Activated naive CD4-positive, alpha-beta T cell treated with anti-CD3 and anti-CD28 coated beads for 36 hours (primary cell): Measurements from ENCODE around the gene CHRNB1. TPM values are rescaled to one million over a fixed set of nuclear protein-coding genes. Genes with fewer than 3 reads are reported as not detected.
A peak's percentile ranks its signal among the peaks of the same experiment; 100 is the strongest.
"Not testable (repeated sequence)": the region's sequence is repeated elsewhere in the genome, so short reads cannot be mapped to it uniquely, and the experiment has no call there.

Experiments
- CTCF ChIA-PET: fragments of 350-600 bp; sonication (Branson Sonifier 250); formaldehyde crosslinking; loops from one replicate; lab custom pipeline; 2021; ENCODE audit warnings: antibody characterized with exemption; lab: Charles Lee
- DNase-seq: peaks from one replicate; pipeline ENCODE4 v3.0.0-alpha.2; 2020
- H3K27ac Mint-ChIP-seq: one replicate; pipeline ENCODE4 v1.8.0; 2021; ENCODE audit warnings: mild to moderate bottlenecking, mixed read lengths
- H3K27me3 Mint-ChIP-seq: one replicate; pipeline ENCODE4 v1.8.0; 2021; ENCODE audit warnings: low read depth, mixed read lengths
- H3K36me3 Mint-ChIP-seq: one replicate; pipeline ENCODE4 v1.8.0; 2021; ENCODE audit warnings: low read depth, mixed read lengths
- H3K4me1 Mint-ChIP-seq: one replicate; pipeline ENCODE4 v1.8.0; 2021; ENCODE audit warnings: low read depth, mixed read lengths
- H3K4me3 Mint-ChIP-seq: one replicate; pipeline ENCODE4 v1.8.0; 2021; ENCODE audit warnings: mild to moderate bottlenecking, moderate library complexity, mixed read lengths
- H3K9me3 Mint-ChIP-seq: one replicate; pipeline ENCODE4 v1.8.0; 2021; ENCODE audit warnings: mixed read lengths
- intact Hi-C: fragments of 100-400 bp; cut with micrococcal nuclease; formaldehyde crosslinking; loops from one replicate; pipeline ENCODE4 v1.15.1; 2023
- total RNA-seq, 2 experiments: library from RNA; stranded (reverse); gene quantifications; one replicate each; pipeline ENCODE4 v1.2.3, GENCODE V29; 2021

CHRNB1 gene
- total RNA-seq, 2 experiments from 2014 or later, result 5.1 to 5.9 TPM

DNA sequence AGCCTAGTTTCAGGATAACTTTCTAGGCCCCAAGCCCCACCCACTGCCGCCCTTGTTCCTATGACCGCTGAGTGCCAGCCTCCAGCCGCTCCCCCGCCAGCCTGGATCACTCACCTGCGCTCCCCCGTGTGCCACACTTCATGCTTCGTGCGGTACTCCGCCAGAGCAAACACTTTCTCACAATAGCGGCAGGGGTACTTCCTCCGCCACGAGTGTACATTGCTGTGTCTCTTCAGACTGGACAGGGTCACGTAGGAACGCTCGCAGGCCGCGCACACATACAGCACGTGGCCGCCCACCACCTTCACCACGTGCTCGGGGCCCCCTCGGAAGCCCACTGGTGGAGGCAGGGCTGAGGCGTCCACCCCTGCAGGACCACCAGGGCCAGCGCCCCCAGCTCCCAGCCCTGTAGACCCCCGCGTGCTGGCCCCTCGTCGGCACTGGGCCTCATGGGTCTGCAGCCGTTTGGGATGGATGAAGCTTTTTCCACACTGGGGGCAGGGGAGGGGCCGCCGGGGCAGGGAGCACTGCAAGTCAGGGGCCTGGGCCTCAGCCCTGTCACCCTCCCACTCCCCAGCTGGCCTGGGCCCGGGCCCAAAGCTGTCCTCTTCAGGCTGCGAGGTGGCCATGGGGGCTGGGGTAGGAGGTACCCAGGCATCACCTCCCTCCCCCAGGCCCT is 20.9 kb downstream of the CHRNB1 start:
- Mint-ChIP-seq H3K36me3 (peaks cover 3% of the 10 kb centered on the region), H3K27ac (no peak overlapping the region), H3K9me3 (no peaks in the 10 kb centered on the region), H3K4me1 (peaks cover 5% of the 10 kb centered on the region), H3K27me3 (no peaks in the 10 kb centered on the region), H3K4me3 (no peak overlapping the region)
- CTCF ChIA-PET, result no interaction called here
- intact Hi-C loops, result no loop called here
- DNase-seq, result no peak

DNA sequence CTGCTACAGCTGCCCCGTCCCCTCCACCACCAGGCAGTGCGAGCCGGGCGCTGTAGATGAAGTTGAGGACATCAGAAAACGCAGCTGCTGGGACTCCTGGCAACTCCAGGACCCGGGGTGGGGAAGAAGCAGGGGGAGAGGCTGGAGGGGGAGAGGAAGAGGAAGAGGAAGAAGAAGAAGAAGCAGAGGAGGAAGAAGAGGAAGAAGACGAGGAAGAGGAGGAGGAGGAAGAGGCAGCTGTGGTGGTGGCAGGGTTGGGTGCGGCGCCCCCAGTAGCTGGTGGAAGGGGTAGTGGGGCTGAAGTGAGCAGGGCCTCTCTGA is 21.4 kb downstream of the CHRNB1 start:
- H3K36me3 Mint-ChIP-seq, result peaks cover 3% of the 10 kb centered on the region

DNA sequence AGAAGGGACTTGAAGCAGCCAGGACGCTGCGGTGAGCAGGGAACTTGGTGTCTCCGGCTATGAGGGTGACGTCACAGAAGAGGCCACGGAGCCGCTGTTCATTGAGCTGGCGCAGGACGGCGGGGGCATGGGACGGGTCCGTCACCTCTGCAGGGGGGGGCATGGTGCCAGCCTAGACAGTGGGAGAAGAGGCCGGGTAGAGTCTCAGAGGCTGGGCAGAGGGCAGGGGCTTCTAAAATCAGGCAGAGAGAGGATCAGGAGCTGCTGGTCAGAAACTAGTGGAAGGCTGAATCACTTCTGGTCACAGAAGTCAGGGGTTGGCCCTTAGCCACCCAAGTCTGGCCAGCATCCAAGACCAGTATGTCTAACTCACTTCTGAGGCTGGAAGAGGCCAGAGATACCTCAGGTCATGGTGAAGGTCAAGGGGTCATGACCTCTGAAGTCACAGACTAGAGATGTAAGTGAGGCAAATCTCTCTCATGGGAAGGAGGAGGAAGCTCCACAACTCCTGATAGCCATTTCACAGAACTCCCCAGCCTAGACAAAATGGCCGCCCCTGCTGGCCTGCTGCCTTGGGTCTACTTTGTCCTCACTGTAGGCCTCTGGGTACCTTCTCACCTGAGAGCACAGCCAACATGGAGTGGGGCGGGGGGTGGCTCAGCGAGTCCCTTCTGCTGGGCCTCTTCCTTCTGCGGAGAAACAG is 21.9 kb downstream of the CHRNB1 start:
- peaks cover 8% of the 10 kb centered on the region for H3K4me1 Mint-ChIP-seq
- intact Hi-C loops, result no loop called here
- H3K4me3 Mint-ChIP-seq, result no peak overlapping the region
- DNase-seq, result no peak
- H3K27me3 Mint-ChIP-seq, result no peaks in the 10 kb centered on the region
- H3K36me3 Mint-ChIP-seq, result peaks cover 3% of the 10 kb centered on the region
- H3K27ac Mint-ChIP-seq, result peak overlapping the region; percentile 53
- CTCF ChIA-PET, result no interaction called here
- H3K9me3 Mint-ChIP-seq, result no peaks in the 10 kb centered on the region

More for the DNA sequence above, 21.4 kb downstream of the CHRNB1 start:
- Mint-ChIP-seq H3K27me3 (no peaks in the 10 kb centered on the region), H3K4me1 (peaks cover 5% of the 10 kb centered on the region), H3K4me3 (no peak overlapping the region), H3K27ac (no peak overlapping the region), H3K9me3 (no peaks in the 10 kb centered on the region)
- CTCF ChIA-PET, result no interaction called here
- intact Hi-C loops, result no loop called here
- no peak for DNase-seq

DNA sequence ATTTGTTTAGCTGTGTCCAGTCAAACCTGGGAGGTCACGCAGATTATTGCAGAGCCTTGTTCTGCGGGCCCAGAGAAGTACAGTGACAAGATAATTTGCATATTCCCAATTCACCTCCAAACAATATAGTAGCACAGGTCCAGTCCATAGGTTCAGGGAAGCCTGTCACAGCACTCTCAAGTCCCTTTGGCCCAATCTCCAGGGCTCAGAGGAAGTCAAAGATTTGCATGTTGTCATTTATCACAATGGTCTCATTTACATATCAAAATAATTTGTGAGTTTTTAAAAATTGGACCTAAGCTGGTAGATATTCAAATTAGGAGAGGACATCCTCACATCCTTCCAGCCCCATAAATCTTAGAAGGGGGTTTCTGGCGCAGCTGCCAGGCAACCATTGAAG is 22.6 kb downstream of the CHRNB1 start:
- H3K27me3 Mint-ChIP-seq, result no peaks in the 10 kb centered on the region
- no peak for DNase-seq
- CTCF ChIA-PET, result no interaction called here
- H3K4me3 Mint-ChIP-seq, result no peak overlapping the region
- H3K27ac Mint-ChIP-seq, result peak overlapping the region; percentile 5
- no peaks in the 10 kb centered on the region for H3K9me3 Mint-ChIP-seq
- peaks cover 11% of the 10 kb centered on the region for H3K4me1 Mint-ChIP-seq
- intact Hi-C loops, result no loop called here
- peaks cover 3% of the 10 kb centered on the region for H3K36me3 Mint-ChIP-seq

DNA sequence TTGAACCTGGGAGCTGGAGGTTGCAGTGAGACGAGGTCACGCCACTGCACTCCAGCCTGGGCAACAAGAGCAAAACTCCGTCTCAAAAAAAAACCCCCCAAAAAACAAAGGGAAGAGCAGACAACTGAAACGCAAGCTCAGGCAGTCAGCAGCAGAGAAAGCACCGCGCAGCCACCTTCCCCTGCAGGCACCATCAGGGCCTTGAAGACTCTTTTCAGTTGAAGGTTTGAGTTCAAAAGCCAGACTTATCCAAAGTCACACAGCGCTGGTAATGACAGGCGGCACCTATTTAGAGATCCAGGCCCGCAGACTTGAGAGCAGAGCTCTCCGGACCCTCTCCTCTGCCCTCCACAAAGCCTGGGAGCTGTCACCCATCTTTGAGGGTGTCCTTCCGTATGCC is 23.4 kb downstream of the CHRNB1 start:
- Mint-ChIP-seq H3K27ac (no peak overlapping the region), H3K4me3 (no peak overlapping the region), H3K27me3 (no peaks in the 10 kb centered on the region), H3K36me3 (peaks cover 3% of the 10 kb centered on the region), H3K4me1 (peaks cover 13% of the 10 kb centered on the region), H3K9me3 (no peaks in the 10 kb centered on the region)
- intact Hi-C loops, result no loop called here
- no peak for DNase-seq
- CTCF ChIA-PET, result interaction anchor here (0.6 kb wide), 1 partner anchor 728 kb away, joined by 3 read pairs; no protein-coding TSS in a partner anchor

DNA sequence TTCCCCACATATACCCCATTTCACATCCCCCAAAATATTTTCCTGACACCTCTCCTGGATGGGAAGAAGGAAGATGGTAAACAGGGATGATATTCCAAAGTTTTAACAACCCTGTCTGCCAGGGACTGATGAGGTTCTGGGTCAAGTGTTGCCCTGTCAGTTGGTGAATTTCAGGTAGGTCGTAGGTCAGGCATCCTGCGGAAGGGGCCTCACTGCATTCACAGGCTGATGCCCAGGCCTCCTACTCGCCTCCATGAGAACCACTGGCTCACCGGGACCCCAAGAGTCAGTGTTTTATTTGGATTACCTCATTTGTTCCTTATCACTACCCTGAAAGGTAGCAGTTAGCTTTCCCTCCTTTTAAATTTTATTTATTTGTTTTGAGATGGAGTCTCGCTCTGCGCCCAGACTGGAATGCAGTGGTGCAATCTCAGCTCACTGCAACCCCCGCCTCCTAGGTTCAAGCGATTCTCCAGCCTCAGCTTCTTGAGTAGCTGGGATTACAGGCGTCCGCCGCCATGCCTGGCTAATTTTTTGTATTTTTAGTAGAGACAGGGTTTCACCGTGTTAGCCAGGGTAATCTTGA is 24.0 kb downstream of the CHRNB1 start:
- Mint-ChIP-seq H3K4me3 (no peak overlapping the region), H3K9me3 (no peaks in the 10 kb centered on the region), H3K4me1 (peaks cover 16% of the 10 kb centered on the region), H3K27ac (no peak overlapping the region), H3K36me3 (peaks cover 3% of the 10 kb centered on the region), H3K27me3 (no peaks in the 10 kb centered on the region)
- intact Hi-C loops, result no loop called here
- DNase-seq, result no peak
- CTCF ChIA-PET, result interaction anchor here (0.6 kb wide), 1 partner anchor 727 kb away, joined by 3 read pairs; no protein-coding TSS in a partner anchor

DNA sequence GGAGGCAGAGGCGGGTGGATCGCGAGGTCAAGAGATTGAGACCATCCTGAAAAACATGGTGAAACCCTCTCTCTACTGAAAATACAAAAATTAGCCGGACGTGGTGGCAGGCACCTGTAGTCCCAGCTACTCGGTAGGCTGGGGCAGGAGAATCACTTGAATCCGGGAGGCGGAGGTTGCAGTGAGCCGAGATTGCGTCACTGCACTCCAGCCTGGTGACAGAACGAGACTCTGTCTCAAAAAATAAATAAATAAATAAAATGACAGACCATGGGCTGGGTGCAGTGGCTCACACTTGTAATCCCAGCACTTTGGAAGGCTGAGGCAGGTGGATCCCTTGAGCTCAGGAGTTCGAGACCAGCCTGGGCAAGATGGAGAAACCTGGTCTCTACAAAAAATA is 25.0 kb downstream of the CHRNB1 start:
- CTCF ChIA-PET, result interaction anchor here (0.9 to 1.1 kb wide), 3 partner anchors 10 to 114 kb away, joined by 3 to 5 read pairs (median 4); no protein-coding TSS in a partner anchor
- intact Hi-C loops, H3K9me3 Mint-ChIP-seq, DNase-seq, H3K27me3 Mint-ChIP-seq, H3K36me3 Mint-ChIP-seq, H3K4me3 Mint-ChIP-seq, H3K27ac Mint-ChIP-seq: not testable (repeated sequence)
- peaks cover 16% of the 10 kb centered on the region for H3K4me1 Mint-ChIP-seq

DNA sequence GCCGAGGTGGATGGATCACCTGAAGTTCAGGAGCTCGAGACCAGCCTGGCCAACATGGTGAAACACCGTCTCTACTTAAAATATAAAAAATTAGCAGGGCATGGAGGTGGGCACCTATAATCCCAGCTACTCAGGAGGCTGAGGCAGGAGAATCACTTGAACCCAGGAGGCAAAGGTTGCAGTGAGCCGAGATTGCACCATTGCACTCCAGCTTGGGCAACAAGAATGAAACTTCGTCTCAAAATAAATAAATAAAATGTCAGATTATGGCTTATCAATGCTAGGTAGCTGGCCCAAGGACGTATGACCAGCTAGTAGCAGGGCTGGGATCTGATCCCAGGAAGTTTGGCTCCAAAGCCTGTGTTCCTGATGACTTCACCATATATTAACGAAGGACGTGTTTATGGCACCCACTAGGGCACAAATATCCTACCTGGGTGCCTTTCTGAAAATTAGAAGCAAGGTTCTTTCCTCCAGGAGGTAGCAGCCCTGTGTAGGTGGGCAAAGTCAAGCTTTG is 25.7 kb downstream of the CHRNB1 start:
- intact Hi-C loops, H3K4me3 Mint-ChIP-seq, DNase-seq, H3K9me3 Mint-ChIP-seq, H3K27me3 Mint-ChIP-seq, H3K36me3 Mint-ChIP-seq, H3K27ac Mint-ChIP-seq: not testable (repeated sequence)
- CTCF ChIA-PET, result interaction anchor here (0.9 to 1.1 kb wide), 3 partner anchors 10 to 115 kb away, joined by 3 to 5 read pairs (median 4); no protein-coding TSS in a partner anchor
- peaks cover 19% of the 10 kb centered on the region for H3K4me1 Mint-ChIP-seq

DNA sequence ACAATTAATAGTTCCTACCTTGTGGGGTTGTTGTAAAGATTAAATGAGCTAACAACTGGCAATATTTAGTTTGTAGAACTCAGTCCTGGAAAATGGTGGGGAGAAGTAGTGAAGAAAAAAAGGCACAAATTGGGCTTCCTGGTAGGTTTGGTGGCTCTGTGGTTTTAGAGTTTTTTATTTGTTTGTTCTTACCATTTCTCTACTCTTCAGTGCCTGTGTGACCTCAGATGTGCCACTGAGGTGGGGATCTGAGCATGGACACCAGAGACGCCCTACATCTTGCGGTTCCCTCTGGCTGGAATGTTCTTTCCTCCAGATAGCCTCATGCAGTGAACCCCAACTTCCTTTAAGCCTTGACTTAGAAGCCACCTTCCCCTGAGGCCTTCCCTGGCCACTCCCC is 26.9 kb downstream of the CHRNB1 start:
- H3K36me3 Mint-ChIP-seq, result peaks cover under 1% of the 10 kb centered on the region
- intact Hi-C loops, result no loop called here
- H3K27ac Mint-ChIP-seq, result no peak overlapping the region
- CTCF ChIA-PET, result interaction anchor here (0.9 to 1.2 kb wide), 2 partner anchors 35 to 116 kb away, joined by 3 to 4 read pairs; no protein-coding TSS in a partner anchor
- H3K4me3 Mint-ChIP-seq, result no peak overlapping the region
- H3K4me1 Mint-ChIP-seq, result peaks cover 31% of the 10 kb centered on the region
- no peaks in the 10 kb centered on the region for H3K27me3 Mint-ChIP-seq
- no peak for DNase-seq
- H3K9me3 Mint-ChIP-seq, result no peaks in the 10 kb centered on the region

DNA sequence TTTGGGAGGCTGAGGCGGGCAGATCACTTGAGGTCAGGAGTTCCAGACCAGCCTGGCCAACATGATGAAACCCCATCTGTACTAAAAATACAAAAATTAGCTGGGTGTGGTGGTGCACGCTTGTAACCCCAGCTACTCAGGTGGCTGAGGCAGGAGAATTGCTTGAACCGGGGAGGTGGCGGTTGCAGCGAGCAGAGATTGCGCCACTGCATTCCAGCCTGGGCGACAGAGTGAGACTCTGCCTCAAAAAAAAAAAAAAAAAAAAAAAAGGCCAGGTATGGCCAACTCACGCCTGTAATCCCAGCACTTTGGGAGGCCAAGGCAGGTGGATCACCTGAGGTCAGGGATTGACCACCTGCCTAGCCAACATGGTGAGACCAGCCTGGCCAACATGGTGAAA is 29.9 kb downstream of the CHRNB1 start:
- H3K4me1 Mint-ChIP-seq, result peaks cover 47% of the 10 kb centered on the region
- DNase-seq, H3K36me3 Mint-ChIP-seq, H3K9me3 Mint-ChIP-seq, H3K4me3 Mint-ChIP-seq, CTCF ChIA-PET, H3K27ac Mint-ChIP-seq, H3K27me3 Mint-ChIP-seq: not testable (repeated sequence)
- intact Hi-C loops, result loop anchor here (5.0 kb wide), 1 partner anchor 458 kb away; the partner anchor contains the start of genes CNTROB and TRAPPC1

DNA sequence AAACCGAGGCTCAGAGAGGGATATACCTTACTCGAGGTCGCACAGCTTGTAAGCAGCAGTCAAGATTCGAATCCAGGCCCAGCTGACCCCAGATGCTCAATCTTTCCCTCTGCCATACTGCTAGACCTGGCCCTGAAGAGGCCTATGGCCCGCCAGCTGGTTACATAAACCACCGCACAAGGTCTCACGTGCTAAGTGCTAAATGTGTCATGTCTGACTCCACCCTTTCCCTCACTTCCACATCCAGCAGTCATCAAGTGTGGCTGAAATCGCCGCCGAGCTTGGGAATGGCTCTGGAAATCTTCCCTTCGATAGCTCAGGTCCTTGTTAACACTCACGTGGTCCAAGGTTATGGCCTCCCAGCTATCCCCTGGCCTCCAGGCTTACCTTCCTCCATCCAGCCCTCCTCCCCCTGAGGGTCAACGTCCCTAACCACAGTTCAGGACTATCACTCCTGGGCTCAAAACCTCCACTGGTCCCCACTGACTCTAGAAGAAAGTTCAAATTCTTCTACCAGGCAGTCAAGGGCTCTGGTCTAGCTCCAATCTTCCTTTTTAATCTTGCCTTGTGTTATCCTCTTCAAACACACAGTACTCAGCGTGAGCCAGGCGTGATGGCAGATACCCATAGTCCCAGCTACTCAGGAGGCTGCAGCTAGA is 31.0 kb downstream of the CHRNB1 start:
- H3K4me3 Mint-ChIP-seq, result no peak overlapping the region
- peak overlapping the region; percentile 67 for H3K27ac Mint-ChIP-seq
- CTCF ChIA-PET, result interaction anchor here (1.2 to 1.5 kb wide), 7 partner anchors 16 to 120 kb away, joined by 3 to 7 read pairs (median 5); partner anchors contain the start of gene TMEM95
- H3K36me3 Mint-ChIP-seq, result no peaks in the 10 kb centered on the region
- no peak for DNase-seq
- no peaks in the 10 kb centered on the region for H3K9me3 Mint-ChIP-seq
- H3K27me3 Mint-ChIP-seq, result no peaks in the 10 kb centered on the region
- intact Hi-C loops, result loop anchor here (5.0 kb wide), 1 partner anchor 456 kb away; the partner anchor contains the start of genes CNTROB and TRAPPC1
- H3K4me1 Mint-ChIP-seq, result peaks cover 54% of the 10 kb centered on the region

DNA sequence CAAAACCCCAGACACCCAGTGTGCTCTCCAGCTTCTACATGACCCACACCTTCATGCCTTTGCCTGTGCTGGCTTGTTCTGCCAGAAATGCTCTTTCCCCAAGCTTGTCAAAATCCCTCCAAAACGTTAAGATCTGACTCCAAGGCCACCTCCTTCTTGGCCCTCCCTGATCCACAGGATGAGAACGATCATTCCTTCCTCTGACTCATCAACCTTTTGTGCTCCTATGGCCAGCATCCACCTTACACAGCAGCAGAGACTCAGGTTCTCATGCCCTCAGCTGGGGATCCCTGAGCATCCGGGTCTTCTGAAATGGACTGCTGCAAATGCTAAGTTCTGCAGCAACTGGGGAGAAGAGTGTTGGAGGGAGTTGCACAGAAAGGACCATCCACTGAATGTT is 31.6 kb downstream of the CHRNB1 start:
- Mint-ChIP-seq H3K27ac (peak overlapping the region; percentile 67), H3K36me3 (no peaks in the 10 kb centered on the region), H3K4me1 (peaks cover 59% of the 10 kb centered on the region), H3K4me3 (no peak overlapping the region), H3K27me3 (no peaks in the 10 kb centered on the region), H3K9me3 (no peaks in the 10 kb centered on the region)
- CTCF ChIA-PET, result interaction anchor here (1.2 to 1.5 kb wide), 8 partner anchors 16 to 121 kb away, joined by 3 to 7 read pairs (median 5); partner anchors contain the start of gene TMEM95
- intact Hi-C loops, result loop anchor here (5.0 kb wide), 1 partner anchor 456 kb away; the partner anchor contains the start of genes CNTROB and TRAPPC1
- DNase-seq, result no peak
